HG03095 (cell line): ENCODE measurements around the gene WDR3.

Source experiments
- ATAC-seq: cut with Tn5 transposase; IDR thresholded peaks from one replicate; pipeline ENCODE4 v1.9.1; 2021; ENCODE audit warnings: moderate library complexity; ENCODE audit not compliant: unreplicated experiment

The WDR3 gene

GRCh38 chr1:117942293-117942692 lies 12.8 kb downstream of the WDR3 start:
- ATAC-seq: no peak

GRCh38 chr1:117952386-117952785 lies 22.8 kb downstream of the WDR3 start:
- no peak for ATAC-seq

GRCh38 chr1:117959364-117959763 lies 29.8 kb downstream of the WDR3 start:
- no peak for ATAC-seq

- ATAC-seq: no peak
These were observed 34.9 kb downstream of the WDR3 start for GRCh38 chr1:117964290-117965038.

GRCh38 chr1:117967477-117967876 lies 37.9 kb downstream of the WDR3 start:
- ATAC-seq: no peak

GRCh38 chr1:117967881-117968280 lies 38.3 kb downstream of the WDR3 start:
- no peak for ATAC-seq

GRCh38 chr1:117970252-117970651 lies 40.7 kb downstream of the WDR3 start:
- ATAC-seq: no peak

- no peak for ATAC-seq
These were observed 42.2 kb downstream of the WDR3 start for GRCh38 chr1:117971777-117972176.

- no peak for ATAC-seq
These were observed 46.8 kb downstream of the WDR3 start for GRCh38 chr1:117976381-117976780.

- ATAC-seq: no peak
These were observed 52.1 kb downstream of the WDR3 start for GRCh38 chr1:117981455-117982192.

- ATAC-seq: no peak
These were observed 55.7 kb downstream of the WDR3 start for GRCh38 chr1:117985239-117985638.

GRCh38 chr1:117985973-117986372 lies 56.4 kb downstream of the WDR3 start:
- ATAC-seq: no peak

GRCh38 chr1:118004312-118004711 lies 74.8 kb downstream of the WDR3 start:
- ATAC-seq: no peak

GRCh38 chr1:118007391-118007790 lies 77.9 kb downstream of the WDR3 start:
- no peak for ATAC-seq

- no peak for ATAC-seq
These were observed 78.5 kb downstream of the WDR3 start for GRCh38 chr1:118008011-118008410.

GRCh38 chr1:118012515-118013124 lies 83.1 kb downstream of the WDR3 start:
- no peak for ATAC-seq

- ATAC-seq: no peak
These were observed 83.8 kb downstream of the WDR3 start for GRCh38 chr1:118013336-118013735.

GRCh38 chr1:118013938-118014337 lies 84.4 kb downstream of the WDR3 start:
- no peak for ATAC-seq
